Keratinocyte (primary cell): ENCODE data around the gene DBNDD1. TPM values are rescaled to one million over a fixed set of nuclear protein-coding genes. Genes with fewer than 3 reads are reported as not detected.

Source experiments
- DNase-seq: peaks from one replicate; pipeline ENCODE4 v3.0.0-alpha.2; 2011; ENCODE audit warnings: low read depth, missing footprints, low spot score
- FAIRE-seq: peaks from 2 replicates; lab custom pipeline; 2011; peaks lifted over from hg19 to GRCh38; lab: Jason Lieb, UNC
- H2AFZ ChIP-seq: 2 replicates; pipeline ENCODE4 v1.6.0; 2012; ENCODE audit warnings: low read length, control low read depth, inconsistent platforms; ENCODE audit not compliant: control insufficient read depth
- H3K27ac ChIP-seq: 2 replicates; pipeline ENCODE4 v1.5.1; 2011; ENCODE audit warnings: low read length; ENCODE audit not compliant: control insufficient read depth, insufficient read depth
- H3K27me3 ChIP-seq: 3 replicates; pipeline ENCODE4 v1.6.0; 2011; ENCODE audit warnings: low read length; ENCODE audit not compliant: control insufficient read depth, insufficient read depth; ENCODE audit errors: extremely low read depth
- H3K36me3 ChIP-seq, 2 experiments: 2 replicates in 1 of 2; 3 replicates in 1 of 2; pipeline ENCODE4 v1.5.1; 2011; ENCODE audit warnings: low read length in 2 of 2, mild to moderate bottlenecking in 1 of 2; ENCODE audit not compliant: control insufficient read depth in 2 of 2, insufficient read depth in 2 of 2; ENCODE audit errors: extremely low read depth in 1 of 2
- H3K4me1 ChIP-seq: 3 replicates; pipeline ENCODE4 v1.5.1; 2011; ENCODE audit warnings: low read length; ENCODE audit not compliant: control insufficient read depth, insufficient read depth; ENCODE audit errors: extremely low read depth
- H3K4me2 ChIP-seq: 3 replicates; pipeline ENCODE4 v1.6.0; 2011; ENCODE audit warnings: low read depth, low read length; ENCODE audit not compliant: control insufficient read depth, insufficient read depth; ENCODE audit errors: extremely low read depth
- H3K4me3 ChIP-seq, 3 experiments: fragments of 200-600 bp in 1 of 3; sonication (generic) in 1 of 3; 2 replicates in 2 of 3; 3 replicates in 1 of 3; pipeline ENCODE4 v1.5.1; 2011 to 2016; ENCODE audit warnings: low read length in 3 of 3, mild to moderate bottlenecking in 3 of 3, control low read depth in 2 of 3, inconsistent platforms in 1 of 3, low read depth in 1 of 3, mixed read lengths in 1 of 3, mixed run types in 1 of 3, moderate library complexity in 1 of 3; ENCODE audit not compliant: control insufficient read depth in 2 of 3, insufficient read depth in 2 of 3; ENCODE audit errors: extremely low read depth in 1 of 3
- H3K79me2 ChIP-seq: 2 replicates; pipeline ENCODE4 v1.6.0; 2012; ENCODE audit warnings: low read length; ENCODE audit not compliant: control insufficient read depth, insufficient read depth
- H3K9ac ChIP-seq: 3 replicates; pipeline ENCODE4 v1.6.0; 2011; ENCODE audit warnings: low read length; ENCODE audit not compliant: control insufficient read depth, insufficient read depth; ENCODE audit errors: extremely low read depth
- H3K9me1 ChIP-seq: 3 replicates; pipeline ENCODE4 v1.6.0; 2011; ENCODE audit warnings: low read length; ENCODE audit not compliant: control insufficient read depth, insufficient read depth; ENCODE audit errors: extremely low read depth
- H3K9me3 ChIP-seq: 2 replicates; pipeline ENCODE4 v1.5.1; 2012; ENCODE audit warnings: low read depth, low read length; ENCODE audit not compliant: control insufficient read depth
- H4K20me1 ChIP-seq: 3 replicates; pipeline ENCODE4 v1.6.0; 2011; ENCODE audit warnings: low read length; ENCODE audit not compliant: control insufficient read depth, insufficient read depth; ENCODE audit errors: extremely low read depth
- CTCF ChIP-seq, 3 experiments: IDR thresholded peaks in 1 of 3; conservative IDR thresholded peaks in 1 of 3; optimal IDR thresholded peaks in 1 of 3; 2 replicates in 2 of 3; 3 replicates in 1 of 3; pipeline versions ENCODE3 to v1.5.1; 2011; ENCODE audit warnings: low read length in 3 of 3, mild to moderate bottlenecking in 3 of 3, moderate library complexity in 2 of 3, control low read depth in 1 of 3, inconsistent platforms in 1 of 3; ENCODE audit not compliant: insufficient read depth in 2 of 3; ENCODE audit errors: extremely low read depth in 1 of 3
- EZH2 ChIP-seq: IDR thresholded peaks from one replicate; pipeline ENCODE4 v1.6.1; 2012; ENCODE audit warnings: inconsistent platforms, mild to moderate bottlenecking, low read length, moderate library complexity
- dilution Hi-C: fragments of 300-500 bp; cut with MboI; formaldehyde crosslinking; loops from one replicate; pipeline ENCODE4 v1.7.0; 2020; ENCODE audit warnings: low sequenced_read_pairs; ENCODE audit not compliant: extremely low pct_ligation_motif_present
- polyA plus RNA-seq, 5 experiments: library from polyadenylated mRNA; depleted of rRNA in 3 of 5; stranded (reverse) in 3 of 5; stranded (forward) in 1 of 5; unstranded in 1 of 5; fragments of >200 nt; gene quantifications; 1 replicate in 1 of 5; 2 replicates in 3 of 5; 3 replicates in 1 of 5; pipeline versions ENCODE4 v1.2.1 to v1.2.3, GENCODE V29; 2011 to 2012; ENCODE audit warnings: missing spikeins in 2 of 5, low read depth in 1 of 5, low replicate concordance in 1 of 5

DBNDD1 gene
- polyA plus RNA-seq, 1 donor (not counting 4 experiments of a cell fraction or from before 2014, with no cell fraction given): 1.7 TPM

GRCh38 chr16:89987169-89987568, 32.1 kb downstream of the DBNDD1 start:
- no peak overlapping the region for H3K4me2 ChIP-seq
- no peaks in the 10 kb centered on the region for H3K79me2 ChIP-seq
- H3K4me3 ChIP-seq: no peak overlapping the region
- DNase-seq (no peak), FAIRE-seq (no peak)
- peaks cover 2% of the 10 kb centered on the region for H4K20me1 ChIP-seq
- H3K9ac ChIP-seq: no peak overlapping the region
- H3K36me3 ChIP-seq: peaks cover 40 to 55% of the 10 kb centered on the region in 2 experiments
- H2AFZ ChIP-seq: no peak overlapping the region
- dilution Hi-C loops: no loop called here
- no peak overlapping the region for H3K27ac ChIP-seq
- H3K4me1 ChIP-seq: no peaks in the 10 kb centered on the region
- peaks cover 2% of the 10 kb centered on the region for H3K9me1 ChIP-seq
- H3K27me3 ChIP-seq: no peaks in the 10 kb centered on the region
- no peaks in the 10 kb centered on the region for H3K9me3 ChIP-seq
- TF ChIP-seq EZH2 (no peak), CTCF (optimal IDR thresholded peaks at IDR 0.05 in 1 of 3, IDR thresholded peaks at IDR 0.05 in 1 of 3, conservative IDR thresholded peaks at IDR 0.05 in 1 of 3; ENCODE audit: extremely low read depth in 1 of 3, insufficient read depth in 2 of 3, low read length in 3 of 3) (no peak)

GRCh38 chr16:89986600-89986999, 32.7 kb downstream of the DBNDD1 start:
- TF ChIP-seq CTCF (optimal IDR thresholded peaks at IDR 0.05 in 1 of 3, IDR thresholded peaks at IDR 0.05 in 1 of 3, conservative IDR thresholded peaks at IDR 0.05 in 1 of 3; ENCODE audit: extremely low read depth in 1 of 3, insufficient read depth in 2 of 3, low read length in 3 of 3) (no peak), EZH2 (no peak)
- Histone ChIP-seq H3K9me3 (no peaks in the 10 kb centered on the region), H3K79me2 (no peaks in the 10 kb centered on the region), H3K9ac (no peak overlapping the region), H3K27me3 (no peaks in the 10 kb centered on the region), H3K4me1 (no peaks in the 10 kb centered on the region), H3K27ac (no peak overlapping the region), H3K4me2 (no peak overlapping the region), H4K20me1 (peaks cover 2% of the 10 kb centered on the region), H3K36me3 (peaks cover 39 to 56% of the 10 kb centered on the region in 2 experiments), H3K4me3 (no peak overlapping the region), H2AFZ (no peak overlapping the region), H3K9me1 (peaks cover 2% of the 10 kb centered on the region)
- dilution Hi-C loops: no loop called here
- DNase-seq: no peak
- no peak for FAIRE-seq
